A549 (cell line): Measurements from ENCODE around the gene MAP3K5. TPM values are rescaled to one million over a fixed set of nuclear protein-coding genes. Genes with fewer than 3 reads are reported as not detected.

ENCODE experiments used
- ATAC-seq, 2 experiments: fragments of 200-7000 bp in 1 of 2; fragments of >200 bp in 1 of 2; cut with Nextera tagmentation in 1 of 2; cut with Tn5 transposase in 1 of 2; 3 replicates each; pipeline versions ENCODE4 v1.8.0 to v1.9.1; 2018 to 2020; ENCODE audit warnings: mild to moderate bottlenecking in 1 of 2, moderate library complexity in 1 of 2
- CTCF ChIA-PET: fragments of 300-600 bp; sonication (Branson Sonifier 250); formaldehyde crosslinking; extraction: SDS; loops from one replicate; lab custom pipeline; 2021; ENCODE audit warnings: antibody characterized with exemption, inconsistent platforms; lab: Yijun Ruan, JAX
- POLR2A ChIA-PET: fragments of 350-600 bp; formaldehyde crosslinking; extraction: SDS; loops from one replicate; lab custom pipeline; 2021; ENCODE audit warnings: antibody characterized with exemption, inconsistent platforms; lab: Yijun Ruan, JAX
- DNase-seq, 2 experiments: peaks; one replicate each; pipeline versions ENCODE4 v3.0.0 to v3.0.0-alpha.2; 2011 to 2016; ENCODE audit warnings: low read depth in 1 of 2, low spot score in 1 of 2
- FAIRE-seq: peaks from 2 replicates; lab custom pipeline; 2011; peaks lifted over from hg19 to GRCh38; lab: Jason Lieb, UNC
- H3K27ac ChIP-seq, 2 experiments: fragments of >200 bp; sonication (Bioruptor Twin); formaldehyde crosslinking; 3 replicates each; pipeline ENCODE4 v1.5.1; 2016 to 2017
- H3K4me1 ChIP-seq: fragments of >200 bp; sonication (Bioruptor Twin); formaldehyde crosslinking; 3 replicates; pipeline ENCODE4 v1.6.1; 2016
- H3K4me2 ChIP-seq: fragments of >200 bp; sonication (Bioruptor Twin); formaldehyde crosslinking; 3 replicates; pipeline ENCODE4 v1.6.1; 2016
- H3K4me3 ChIP-seq: fragments of >200 bp; sonication (Bioruptor Twin); formaldehyde crosslinking; 3 replicates; pipeline ENCODE4 v1.5.1; 2016
- H3K9me3 ChIP-seq: fragments of >200 bp; sonication (Bioruptor Twin); formaldehyde crosslinking; 3 replicates; pipeline ENCODE4 v1.6.1; 2016
- CBX8 ChIP-seq: fragments of 200-600 bp; sonication (generic); IDR thresholded peaks from 2 replicates; pipeline ENCODE4 v1.6.1; 2016
- CEBPB ChIP-seq, 2 experiments: fragments of >200 bp in 1 of 2; sonication (Bioruptor Twin) in 1 of 2; formaldehyde crosslinking in 1 of 2; IDR thresholded peaks; 2 replicates each; pipeline ENCODE4 v1.6.1; 2012 to 2016
- CHD2 ChIP-seq: fragments of 150-350 bp; IDR thresholded peaks from 2 replicates; pipeline ENCODE4 v1.6.1; 2014; ENCODE audit warnings: low read length; ENCODE audit not compliant: partially characterized antibody
- FOXS1 ChIP-seq: fragments of 250-450 bp; sonication (Bioruptor Pico); IDR thresholded peaks from 2 replicates; pipeline ENCODE4 v1.5.0; 2020; ENCODE audit warnings: mild to moderate bottlenecking, moderate library complexity
- HDAC2 ChIP-seq: fragments of 200-600 bp; sonication (generic); IDR thresholded peaks from 2 replicates; pipeline ENCODE4 v1.6.1; 2016
- HEYL ChIP-seq: fragments of 250-450 bp; sonication (Bioruptor Pico); IDR thresholded peaks from 2 replicates; pipeline ENCODE4 v1.8.0; 2021; ENCODE audit warnings: mild to moderate bottlenecking, moderate library complexity
- HOXB5 ChIP-seq: fragments of 250-450 bp; sonication (Bioruptor Pico); IDR thresholded peaks from 2 replicates; pipeline ENCODE4 v1.5.0; 2020; ENCODE audit warnings: mild to moderate bottlenecking, moderate library complexity
- JUN ChIP-seq, 2 experiments: fragments of >200 bp; sonication (Bioruptor Twin); formaldehyde crosslinking; IDR thresholded peaks; 2 replicates in 1 of 2; 3 replicates in 1 of 2; pipeline ENCODE4 v1.6.1; 2016 to 2017
- NPAS2 ChIP-seq: fragments of 250-450 bp; sonication (Bioruptor Pico); IDR thresholded peaks from 2 replicates; pipeline ENCODE4 v1.8.0; 2022; ENCODE audit warnings: mild to moderate bottlenecking, moderate library complexity, borderline replicate concordance
- NR3C1 ChIP-seq: fragments of >200 bp; sonication (Bioruptor Twin); formaldehyde crosslinking; IDR thresholded peaks from 3 replicates; pipeline ENCODE4 v1.6.1; 2017
- POLR2AphosphoS2 ChIP-seq: conservative IDR thresholded peaks from 2 replicates; pipeline ENCODE4 v1.6.1; 2012; ENCODE audit warnings: low read length, improper control_type of control experiment, inconsistent platforms
- RAD21 ChIP-seq, 2 experiments: fragments of >200 bp in 1 of 2; sonication (Bioruptor Twin) in 1 of 2; formaldehyde crosslinking in 1 of 2; IDR thresholded peaks in 1 of 2; conservative IDR thresholded peaks in 1 of 2; 2 replicates in 1 of 2; 3 replicates in 1 of 2; pipeline ENCODE4 v1.6.1; 2012 to 2018; ENCODE audit warnings: inconsistent platforms in 1 of 2
- RCOR1 ChIP-seq: fragments of 150-350 bp; IDR thresholded peaks from 2 replicates; pipeline ENCODE4 v1.6.1; 2014; ENCODE audit warnings: antibody characterized with exemption, low read length, low read depth
- SMC3 ChIP-seq: fragments of >200 bp; sonication (Bioruptor Twin); formaldehyde crosslinking; IDR thresholded peaks from 3 replicates; pipeline ENCODE4 v1.6.1; 2018; ENCODE audit warnings: inconsistent platforms
- ZFP36 ChIP-seq: fragments of 450-650 bp; IDR thresholded peaks from 2 replicates; pipeline ENCODE4 v1.6.1; 2014; ENCODE audit warnings: borderline replicate concordance; ENCODE audit not compliant: partially characterized antibody
- ZSCAN20 ChIP-seq: fragments of 250-450 bp; sonication (Bioruptor Pico); IDR thresholded peaks from 2 replicates; pipeline ENCODE4 v1.8.0; 2022; ENCODE audit warnings: mild to moderate bottlenecking, moderate library complexity
- WGBS: methylation state at CpG from one replicate; pipeline ENCODE4 v1.1.6; 2017; ENCODE audit errors: missing lambda C conversion rate; 5-methylcytosine and 5-hydroxymethylcytosine counted together
- polyA plus RNA-seq, 4 experiments: library from polyadenylated mRNA; depleted of rRNA in 3 of 4; stranded (reverse); fragments of >200 nt; fragmentation: RNase III in 1 of 4; extraction: RNeasy Plus Mini Kit Qiagen cat#74134 plus additional on column Dnase treatment in 1 of 4; gene quantifications; 2 replicates in 3 of 4; 3 replicates in 1 of 4; pipeline ENCODE4 v1.2.3, GENCODE V29; 2011 to 2017
- TF ChIP-seq, protein P1 (sequence below): fragments of 250-450 bp; sonication (Bioruptor Pico); IDR thresholded peaks from 2 replicates; pipeline ENCODE4 v1.5.0; 2021; ENCODE audit warnings: mild to moderate bottlenecking, moderate library complexity, borderline replicate concordance
- TF ChIP-seq, protein P2 (sequence below): fragments of 150-350 bp; IDR thresholded peaks from 2 replicates; pipeline ENCODE4 v1.6.1; 2014; ENCODE audit warnings: low read depth, mild to moderate bottlenecking, low read length
- TF ChIP-seq, protein P3 (sequence below): IDR thresholded peaks from 2 replicates; pipeline ENCODE4 v1.6.1; 2012

The MAP3K5 gene
- polyA plus RNA-seq, 2 of the 4 experiments (the other 2 are of a cell fraction) = 2.1 to 4.1 TPM

DNA sequence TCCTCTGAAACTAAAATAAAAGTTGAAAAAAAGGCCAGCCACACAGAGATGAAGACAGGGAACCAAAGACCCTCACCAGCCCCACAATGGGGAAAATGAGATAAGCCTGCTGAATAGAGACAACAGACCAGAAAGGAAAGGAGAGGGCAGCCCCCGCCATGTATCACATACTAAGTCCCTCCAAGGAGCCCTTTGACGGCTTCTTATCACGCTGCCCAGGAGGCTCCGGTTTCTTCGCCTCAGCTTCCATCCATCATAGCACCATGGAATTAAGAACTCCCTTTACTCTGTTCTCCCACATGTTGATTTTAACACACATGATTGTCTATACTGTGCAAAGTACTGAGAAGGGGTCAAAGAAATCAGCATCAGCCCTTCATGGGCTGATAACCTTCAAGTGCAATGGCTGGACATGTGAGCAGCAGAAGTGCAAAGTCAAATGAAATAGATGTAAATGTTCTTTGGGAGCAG is 54.9 kb downstream of the MAP3K5 start (continued):
- TF ChIP-seq, protein P1, sequence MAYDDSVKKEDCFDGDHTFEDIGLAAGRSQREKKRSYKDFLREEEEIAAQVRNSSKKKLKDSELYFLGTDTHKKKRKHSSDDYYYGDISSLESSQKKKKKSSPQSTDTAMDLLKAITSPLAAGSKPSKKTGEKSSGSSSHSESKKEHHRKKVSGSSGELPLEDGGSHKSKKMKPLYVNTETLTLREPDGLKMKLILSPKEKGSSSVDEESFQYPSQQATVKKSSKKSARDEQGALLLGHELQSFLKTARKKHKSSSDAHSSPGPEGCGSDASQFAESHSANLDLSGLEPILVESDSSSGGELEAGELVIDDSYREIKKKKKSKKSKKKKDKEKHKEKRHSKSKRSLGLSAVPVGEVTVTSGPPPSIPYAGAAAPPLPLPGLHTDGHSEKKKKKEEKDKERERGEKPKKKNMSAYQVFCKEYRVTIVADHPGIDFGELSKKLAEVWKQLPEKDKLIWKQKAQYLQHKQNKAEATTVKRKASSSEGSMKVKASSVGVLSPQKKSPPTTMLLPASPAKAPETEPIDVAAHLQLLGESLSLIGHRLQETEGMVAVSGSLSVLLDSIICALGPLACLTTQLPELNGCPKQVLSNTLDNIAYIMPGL (CRISPR knock-in tag) = no peak
- TF ChIP-seq HDAC2 (no peak), CBX8 (no peak)

DNA sequence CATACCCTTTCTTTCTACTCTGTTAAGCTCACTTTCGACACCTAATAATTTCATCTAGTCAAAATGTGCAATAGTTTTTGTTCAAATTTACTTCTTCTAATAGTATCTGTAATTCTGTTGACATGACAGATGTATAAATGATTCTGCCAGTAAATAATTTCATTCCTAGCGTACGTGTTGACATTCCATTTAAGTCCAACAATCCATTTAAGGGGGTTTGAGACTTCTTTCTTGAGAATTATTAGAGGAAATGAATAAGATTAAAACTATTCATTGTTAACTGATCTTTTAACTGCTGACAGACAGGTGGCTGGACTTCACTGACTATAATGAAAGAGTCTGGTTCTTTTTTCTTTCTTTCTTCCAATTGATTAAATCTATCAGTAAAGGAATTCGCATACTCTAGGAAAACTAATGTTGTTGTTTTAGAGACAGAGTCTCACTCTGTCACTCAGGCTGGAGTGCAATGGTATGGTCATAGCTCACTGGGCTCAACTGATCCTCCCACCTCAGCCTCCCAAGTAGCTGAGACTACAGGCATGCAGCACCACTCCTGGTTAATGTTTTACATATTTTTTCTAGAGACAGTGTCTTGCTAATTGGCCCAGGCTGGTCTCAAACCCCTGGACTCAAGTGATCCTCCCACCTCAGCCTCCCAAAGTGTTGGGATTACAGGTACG is 55.9 kb downstream of the MAP3K5 start:
- no peak for DNase-seq
- POLR2A ChIA-PET = no interaction called here
- TF ChIP-seq FOXS1 (CRISPR knock-in tag) = no peak
- TF ChIP-seq POLR2AphosphoS2 = no peak
- TF ChIP-seq ZSCAN20 = no peak
- TF ChIP-seq RCOR1 = no peak
- no peak for TF ChIP-seq SMC3
- TF ChIP-seq, protein P2, sequence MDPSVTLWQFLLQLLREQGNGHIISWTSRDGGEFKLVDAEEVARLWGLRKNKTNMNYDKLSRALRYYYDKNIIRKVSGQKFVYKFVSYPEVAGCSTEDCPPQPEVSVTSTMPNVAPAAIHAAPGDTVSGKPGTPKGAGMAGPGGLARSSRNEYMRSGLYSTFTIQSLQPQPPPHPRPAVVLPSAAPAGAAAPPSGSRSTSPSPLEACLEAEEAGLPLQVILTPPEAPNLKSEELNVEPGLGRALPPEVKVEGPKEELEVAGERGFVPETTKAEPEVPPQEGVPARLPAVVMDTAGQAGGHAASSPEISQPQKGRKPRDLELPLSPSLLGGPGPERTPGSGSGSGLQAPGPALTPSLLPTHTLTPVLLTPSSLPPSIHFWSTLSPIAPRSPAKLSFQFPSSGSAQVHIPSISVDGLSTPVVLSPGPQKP = no peak
- no peak for TF ChIP-seq HEYL (CRISPR knock-in tag)
- TF ChIP-seq CHD2 = no peak
- TF ChIP-seq, all 56 proteins: peak for 0
- FAIRE-seq (no peak), ATAC-seq (no peak)
- Histone ChIP-seq H3K4me2 (no peak overlapping the region), H3K4me3 (no peak overlapping the region), H3K9me3 (no peaks in the 10 kb centered on the region), H3K27ac (no peak overlapping the region), H3K4me1 (0 out of 3 replicates have a peak, but pooled peaks cover 2% of the 10 kb centered on the region)
- WGBS = 90% methylated on average over 5 of the region's 5 CpGs
- CTCF ChIA-PET = interaction anchor here (0.8 to 2.0 kb wide), 4 partner anchors 9 to 56 kb away, joined by 3 to 6 read pairs (median 4); partner anchors contain the start of gene MAP3K5

DNA sequence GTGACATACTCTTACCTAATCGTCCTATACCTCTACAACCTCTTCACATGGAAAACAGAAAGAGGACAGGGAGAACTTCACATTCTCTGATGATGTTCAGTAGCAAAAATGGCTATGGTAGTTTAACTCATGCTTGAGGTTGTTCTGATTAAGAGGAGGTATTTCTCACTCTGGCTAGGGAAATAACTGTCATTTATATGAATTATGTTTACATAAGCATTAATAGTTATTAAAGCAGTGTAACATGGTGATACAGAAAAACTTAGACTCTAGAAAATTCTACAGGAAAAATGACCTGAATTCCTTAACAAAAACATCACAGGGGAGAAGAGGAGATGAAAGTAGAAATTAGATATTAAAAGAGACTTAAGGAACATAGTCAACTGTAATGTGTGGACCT is 57.3 kb downstream of the MAP3K5 start:
- POLR2A ChIA-PET = no interaction called here
- no peak overlapping the region for H3K4me2 ChIP-seq
- H3K4me1 ChIP-seq = 0 out of 3 replicates have a peak, but pooled peaks cover 2% of the 10 kb centered on the region
- CTCF ChIA-PET = no interaction called here
- H3K27ac ChIP-seq = no peak overlapping the region
- TF ChIP-seq, protein P3, sequence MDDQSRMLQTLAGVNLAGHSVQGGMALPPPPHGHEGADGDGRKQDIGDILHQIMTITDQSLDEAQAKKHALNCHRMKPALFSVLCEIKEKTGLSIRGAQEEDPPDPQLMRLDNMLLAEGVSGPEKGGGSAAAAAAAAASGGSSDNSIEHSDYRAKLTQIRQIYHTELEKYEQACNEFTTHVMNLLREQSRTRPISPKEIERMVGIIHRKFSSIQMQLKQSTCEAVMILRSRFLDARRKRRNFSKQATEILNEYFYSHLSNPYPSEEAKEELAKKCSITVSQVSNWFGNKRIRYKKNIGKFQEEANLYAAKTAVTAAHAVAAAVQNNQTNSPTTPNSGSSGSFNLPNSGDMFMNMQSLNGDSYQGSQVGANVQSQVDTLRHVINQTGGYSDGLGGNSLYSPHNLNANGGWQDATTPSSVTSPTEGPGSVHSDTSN = no peak
- TF ChIP-seq ZSCAN20 (no peak), NPAS2 (CRISPR knock-in tag) (no peak), CEBPB (IDR thresholded peaks at IDR 0.05) (no peak), RAD21 (conservative IDR thresholded peaks at IDR 0.05 in 1 of 2, IDR thresholded peaks at IDR 0.05 in 1 of 2) (no peak), ZFP36 (no peak), NR3C1 (no peak), JUN (IDR thresholded peaks at IDR 0.05) (no peak), HOXB5 (CRISPR knock-in tag) (no peak), HDAC2 (no peak)
- ATAC-seq = no peak
- DNase-seq = no peak
- H3K4me3 ChIP-seq = no peak overlapping the region
- H3K9me3 ChIP-seq = no peaks in the 10 kb centered on the region
- 57% methylated on average over 1 of the region's 1 CpG for WGBS
- FAIRE-seq = no peak
